Ishikawa (cell line): ENCODE results near the gene PSMG3.

Source experiments
- CEBPB ChIP-seq: IDR thresholded peaks from 2 replicates; pipeline ENCODE4 v1.6.1; 2012
- CREB1 ChIP-seq: IDR thresholded peaks from 2 replicates; pipeline ENCODE4 v1.6.1; 2012; ENCODE audit warnings: low read depth
- EGR1 ChIP-seq: IDR thresholded peaks from 2 replicates; pipeline ENCODE4 v1.6.1; 2012
- EP300 ChIP-seq: IDR thresholded peaks from 2 replicates; pipeline ENCODE4 v1.6.1; 2012; ENCODE audit warnings: borderline replicate concordance
- FOXM1 ChIP-seq: IDR thresholded peaks from 2 replicates; pipeline ENCODE4 v1.6.1; 2012; ENCODE audit warnings: low read depth, borderline replicate concordance
- MAX ChIP-seq: IDR thresholded peaks from 2 replicates; pipeline ENCODE4 v1.6.1; 2012
- NFIC ChIP-seq: IDR thresholded peaks from 2 replicates; pipeline ENCODE4 v1.6.1; 2012
- RAD21 ChIP-seq: IDR thresholded peaks from 2 replicates; pipeline ENCODE4 v1.6.1; 2012; ENCODE audit warnings: low read depth
- REST ChIP-seq: IDR thresholded peaks from 2 replicates; pipeline ENCODE4 v1.6.1; 2012; ENCODE audit warnings: low read depth, mild to moderate bottlenecking
- TAF1 ChIP-seq: IDR thresholded peaks from 2 replicates; pipeline ENCODE4 v1.6.1; 2012; ENCODE audit warnings: low read depth, mild to moderate bottlenecking
- TCF12 ChIP-seq: IDR thresholded peaks from 2 replicates; pipeline ENCODE4 v1.6.1; 2012; ENCODE audit warnings: low read depth
- TEAD4 ChIP-seq: IDR thresholded peaks from 2 replicates; pipeline ENCODE4 v1.6.1; 2012
- YY1 ChIP-seq: IDR thresholded peaks from 2 replicates; pipeline ENCODE4 v1.6.1; 2012; ENCODE audit warnings: low read depth
- ZBTB7A ChIP-seq: IDR thresholded peaks from 2 replicates; pipeline ENCODE4 v1.6.1; 2012; ENCODE audit warnings: low read depth

- TF ChIP-seq ZBTB7A (no peak), TAF1 (no peak), FOXM1 (no peak), CREB1 (no peak), EP300 (no peak), MAX (no peak), TEAD4 (no peak), YY1 (no peak), TCF12 (no peak), EGR1 (no peak), NFIC (no peak), RAD21 (no peak), CEBPB (no peak), REST (no peak)
Observed at GRCh38 chr7:1539882-1540775, 29.7 kb downstream of the PSMG3 start.
